Measurements from ENCODE around the gene DESI1.
"Not testable (repeated sequence)": the region's sequence is repeated elsewhere in the genome, so short reads cannot be mapped to it uniquely, and the experiment has no call there.

Gene DESI1

DNA sequence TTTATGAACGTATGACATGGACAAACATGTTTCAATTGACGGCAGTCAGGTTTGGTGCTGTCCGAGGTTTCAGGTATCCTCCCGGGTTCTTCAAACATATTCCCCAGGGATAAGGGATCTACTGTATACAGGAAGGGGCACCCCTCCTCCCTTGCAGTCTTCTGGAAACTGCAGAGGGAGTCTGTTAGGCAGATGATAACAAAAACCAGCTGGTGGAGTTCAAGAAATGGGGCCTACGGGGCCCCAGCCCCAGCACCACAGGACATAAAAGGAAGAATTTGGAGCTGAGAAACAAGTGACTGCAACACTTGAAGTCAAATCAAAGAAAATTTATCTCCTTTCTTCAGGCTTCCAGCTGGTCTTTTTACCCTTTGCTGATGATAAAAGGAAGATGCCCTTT lies 35.7 kb upstream of the DESI1 start:
- DNase-seq (ENCODE audit: low read depth, low spot score), result no peak
- WGBS (ENCODE audit: insufficient coverage, insufficient read length), result no CpG with 5 or more reads among the region's 5 CpGs
- peaks cover 56% of the 10 kb centered on the region for H3K36me3 ChIP-seq (ENCODE audit: control insufficient read depth, insufficient read depth, low read length)
- H3K27ac ChIP-seq (ENCODE audit: low read length), result no peak overlapping the region
- no peaks in the 10 kb centered on the region for H3K27me3 ChIP-seq (ENCODE audit: control insufficient read depth, insufficient read depth, low read length)
- H3K9me3 ChIP-seq (ENCODE audit: control insufficient read depth, insufficient read depth, low read length), result no peaks in the 10 kb centered on the region
- no peak overlapping the region for H3K4me3 ChIP-seq (ENCODE audit: low read length)
- H3K4me1 ChIP-seq (ENCODE audit: control insufficient read depth, insufficient read depth, low read length), result no peaks in the 10 kb centered on the region

DNA sequence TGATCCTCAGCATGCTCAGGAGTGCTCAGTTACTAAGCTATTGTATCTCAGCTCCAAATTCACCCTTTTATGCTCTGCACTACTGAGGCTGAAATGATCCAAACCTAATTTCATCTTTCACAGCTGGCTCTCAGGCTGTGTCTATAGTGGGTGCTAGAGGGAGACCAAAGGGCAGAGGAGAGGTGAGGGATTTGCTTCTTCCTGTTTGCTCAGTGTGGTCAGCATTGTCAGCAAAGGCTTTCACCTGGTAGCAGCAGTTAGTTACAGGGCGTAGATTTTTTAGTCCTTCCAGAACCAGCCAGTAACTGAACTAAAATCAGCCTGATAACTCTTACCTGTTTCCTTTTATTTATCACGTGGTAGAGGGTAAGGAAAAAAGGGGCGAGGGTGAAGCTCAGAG lies 33.5 kb upstream of the DESI1 start:
- no peak for DNase-seq (ENCODE audit: low read depth, low spot score)
- H3K4me3 ChIP-seq (ENCODE audit: low read length), result no peak overlapping the region
- WGBS (ENCODE audit: insufficient coverage, insufficient read length), result no CpG with 5 or more reads among the region's 3 CpGs
- H3K27ac ChIP-seq (ENCODE audit: low read length), result no peak overlapping the region
- no peaks in the 10 kb centered on the region for H3K4me1 ChIP-seq (ENCODE audit: control insufficient read depth, insufficient read depth, low read length)
- no peaks in the 10 kb centered on the region for H3K27me3 ChIP-seq (ENCODE audit: control insufficient read depth, insufficient read depth, low read length)
- H3K9me3 ChIP-seq (ENCODE audit: control insufficient read depth, insufficient read depth, low read length), result no peaks in the 10 kb centered on the region
- peaks cover 59% of the 10 kb centered on the region for H3K36me3 ChIP-seq (ENCODE audit: control insufficient read depth, insufficient read depth, low read length)

DNA sequence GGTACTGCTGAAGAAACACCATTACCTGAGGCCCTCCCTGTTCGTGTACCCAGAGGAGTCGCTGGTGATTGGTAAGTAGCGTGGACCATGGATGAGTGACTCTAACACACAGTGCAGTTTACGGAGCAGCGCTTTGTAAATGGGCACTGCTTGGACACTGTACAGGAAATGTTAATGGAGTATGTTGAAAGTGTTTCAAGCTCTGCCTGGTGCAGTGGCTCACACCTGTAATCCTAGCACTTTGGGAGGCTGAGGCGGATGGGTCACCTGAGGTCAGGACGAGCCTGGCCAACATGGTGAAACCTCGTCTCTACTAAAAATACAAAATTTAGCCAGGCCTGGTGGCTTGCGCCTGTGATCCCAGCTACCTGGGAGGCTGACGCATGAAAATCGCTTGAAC lies 30.0 kb upstream of the DESI1 start:
- WGBS (ENCODE audit: insufficient coverage, insufficient read length), result no CpG with 5 or more reads among the region's 11 CpGs
- H3K4me1 ChIP-seq (ENCODE audit: control insufficient read depth, insufficient read depth, low read length), result no peaks in the 10 kb centered on the region
- no peaks in the 10 kb centered on the region for H3K27me3 ChIP-seq (ENCODE audit: control insufficient read depth, insufficient read depth, low read length)
- no peak overlapping the region for H3K4me3 ChIP-seq (ENCODE audit: low read length)
- no peak overlapping the region for H3K27ac ChIP-seq (ENCODE audit: low read length)
- H3K36me3 ChIP-seq (ENCODE audit: control insufficient read depth, insufficient read depth, low read length), result peaks cover 52% of the 10 kb centered on the region
- DNase-seq (ENCODE audit: low read depth, low spot score), result no peak
- no peaks in the 10 kb centered on the region for H3K9me3 ChIP-seq (ENCODE audit: control insufficient read depth, insufficient read depth, low read length)

DNA sequence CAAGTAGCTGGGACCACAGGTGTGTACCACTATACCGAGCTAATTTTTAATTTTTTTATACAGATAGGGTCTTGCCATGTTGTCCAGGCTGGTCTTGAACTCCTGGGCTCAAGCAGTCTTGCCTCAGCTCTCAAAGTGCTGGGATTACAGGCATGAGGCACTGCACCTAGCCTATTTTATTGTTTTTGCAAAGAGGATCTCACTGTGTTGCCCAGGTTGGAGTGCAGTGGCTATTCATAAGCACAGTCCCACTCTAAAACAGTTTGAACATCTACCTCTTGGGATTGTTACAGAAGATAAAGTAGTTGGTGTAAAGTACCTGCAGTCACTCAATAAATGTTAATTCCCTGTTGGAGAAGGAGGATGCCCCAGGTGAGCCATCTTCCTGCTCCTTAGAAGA lies 29.4 kb upstream of the DESI1 start:
- Histone ChIP-seq H3K4me1 (ENCODE audit: control insufficient read depth, insufficient read depth, low read length) (no peaks in the 10 kb centered on the region), H3K27me3 (ENCODE audit: control insufficient read depth, insufficient read depth, low read length) (no peaks in the 10 kb centered on the region), H3K9me3 (ENCODE audit: control insufficient read depth, insufficient read depth, low read length) (no peaks in the 10 kb centered on the region), H3K36me3 (ENCODE audit: control insufficient read depth, insufficient read depth, low read length) (peaks cover 52% of the 10 kb centered on the region), H3K4me3 (ENCODE audit: low read length) (no peak overlapping the region), H3K27ac (ENCODE audit: low read length) (no peak overlapping the region)
- no peak for DNase-seq (ENCODE audit: low read depth, low spot score)
- WGBS (ENCODE audit: insufficient coverage, insufficient read length), result no CpG with 5 or more reads among the region's 1 CpG

DNA sequence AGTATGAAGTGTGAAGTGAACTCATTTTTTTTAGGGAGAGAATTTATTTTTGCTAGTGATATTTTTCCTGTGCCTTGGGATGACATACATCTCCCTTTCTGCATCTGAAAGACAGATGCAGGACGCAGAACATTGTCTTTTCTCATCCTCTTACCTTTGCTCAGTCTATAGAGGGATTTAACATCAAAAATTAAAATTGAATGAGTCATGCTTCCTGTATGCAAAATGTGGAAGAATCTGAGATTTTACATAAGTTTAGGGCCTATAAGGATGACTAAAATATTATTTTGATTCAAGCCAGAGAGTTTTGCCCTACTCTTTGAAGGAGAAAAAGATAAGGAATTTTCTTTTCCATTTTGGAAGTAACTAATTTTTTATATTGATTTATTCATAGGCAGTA lies 27.6 kb upstream of the DESI1 start:
- Histone ChIP-seq H3K36me3 (ENCODE audit: control insufficient read depth, insufficient read depth, low read length) (peaks cover 37% of the 10 kb centered on the region), H3K27ac (ENCODE audit: low read length) (no peak overlapping the region), H3K4me1 (ENCODE audit: control insufficient read depth, insufficient read depth, low read length) (no peaks in the 10 kb centered on the region), H3K4me3 (ENCODE audit: low read length) (no peak overlapping the region), H3K27me3 (ENCODE audit: control insufficient read depth, insufficient read depth, low read length) (no peaks in the 10 kb centered on the region), H3K9me3 (ENCODE audit: control insufficient read depth, insufficient read depth, low read length) (no peaks in the 10 kb centered on the region)
- no peak for DNase-seq (ENCODE audit: low read depth, low spot score)
- WGBS (ENCODE audit: insufficient coverage, insufficient read length), result no CpG with 5 or more reads among the region's 1 CpG

DNA sequence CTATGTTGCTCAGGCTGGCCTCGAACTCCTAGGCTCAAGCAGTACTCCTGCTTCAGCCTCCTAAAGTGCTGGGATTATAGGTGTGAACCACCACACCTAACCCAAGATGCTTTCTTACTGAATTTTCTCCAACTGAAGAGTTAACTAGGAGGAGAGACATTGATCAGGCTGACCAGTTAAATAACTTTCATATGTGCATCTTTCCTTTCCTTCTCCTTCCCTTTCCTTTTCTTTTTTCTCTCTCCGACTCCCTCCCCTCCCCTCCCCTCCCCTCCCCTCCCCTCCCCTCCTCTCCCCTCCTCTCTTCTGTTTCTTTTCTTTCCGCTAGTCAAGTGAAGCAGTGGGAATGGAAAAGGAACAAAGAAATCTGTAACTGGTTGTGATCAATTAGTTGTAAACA lies 26.9 kb upstream of the DESI1 start:
- Histone ChIP-seq H3K27me3 (ENCODE audit: control insufficient read depth, insufficient read depth, low read length) (no peaks in the 10 kb centered on the region), H3K9me3 (ENCODE audit: control insufficient read depth, insufficient read depth, low read length) (no peaks in the 10 kb centered on the region), H3K4me1 (ENCODE audit: control insufficient read depth, insufficient read depth, low read length) (no peaks in the 10 kb centered on the region), H3K36me3 (ENCODE audit: control insufficient read depth, insufficient read depth, low read length) (peaks cover 34% of the 10 kb centered on the region), H3K27ac (ENCODE audit: low read length) (no peak overlapping the region), H3K4me3 (ENCODE audit: low read length) (no peak overlapping the region)
- WGBS (ENCODE audit: insufficient coverage, insufficient read length), result no CpG with 5 or more reads among the region's 3 CpGs
- DNase-seq (ENCODE audit: low read depth, low spot score), result no peak

DNA sequence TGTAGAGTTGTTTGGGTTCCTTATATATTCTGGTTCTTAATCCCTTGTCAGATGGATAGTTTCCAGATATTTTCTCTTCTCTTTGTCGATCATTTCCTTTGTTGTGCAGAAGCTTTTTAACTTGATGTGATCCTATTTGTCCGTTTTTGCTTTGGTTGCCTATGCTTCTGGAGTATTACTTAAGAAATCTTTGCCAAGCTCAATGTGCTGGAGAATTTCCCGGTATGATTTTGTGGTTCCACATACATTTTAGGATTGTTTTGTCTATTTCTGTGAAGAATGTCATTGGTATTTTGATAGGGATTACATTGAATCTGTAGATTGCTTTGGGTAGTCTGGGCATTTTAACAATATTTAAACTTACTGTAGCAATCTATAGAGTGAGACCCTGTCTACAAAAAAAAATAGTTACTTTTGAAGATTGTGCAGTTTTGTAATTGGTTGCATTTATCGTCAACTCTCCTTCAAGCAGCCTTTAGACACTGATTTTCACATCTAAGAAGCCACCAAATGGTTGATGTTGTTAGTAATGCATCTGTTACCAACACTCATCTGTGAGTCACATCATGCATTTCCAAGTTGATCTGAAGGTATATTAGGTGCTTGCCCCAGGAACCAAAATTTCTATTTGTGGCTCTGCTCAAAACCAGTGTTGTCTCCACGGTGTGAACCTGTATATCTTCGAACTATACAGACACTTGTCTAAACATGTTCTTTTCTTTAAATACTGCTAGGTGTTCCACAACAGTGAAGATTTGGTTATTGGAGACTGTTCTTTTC lies 21.7 kb upstream of the DESI1 start:
- Histone ChIP-seq H3K4me1 (ENCODE audit: control insufficient read depth, insufficient read depth, low read length) (no peaks in the 10 kb centered on the region), H3K27ac (ENCODE audit: low read length) (no peak overlapping the region), H3K27me3 (ENCODE audit: control insufficient read depth, insufficient read depth, low read length) (no peaks in the 10 kb centered on the region), H3K4me3 (ENCODE audit: low read length) (no peak overlapping the region), H3K9me3 (ENCODE audit: control insufficient read depth, insufficient read depth, low read length) (no peaks in the 10 kb centered on the region), H3K36me3 (ENCODE audit: control insufficient read depth, insufficient read depth, low read length) (peaks cover 27% of the 10 kb centered on the region)
- no CpG with 5 or more reads among the region's 6 CpGs for WGBS (ENCODE audit: insufficient coverage, insufficient read length)
- DNase-seq (ENCODE audit: low read depth, low spot score), result no peak

DNA sequence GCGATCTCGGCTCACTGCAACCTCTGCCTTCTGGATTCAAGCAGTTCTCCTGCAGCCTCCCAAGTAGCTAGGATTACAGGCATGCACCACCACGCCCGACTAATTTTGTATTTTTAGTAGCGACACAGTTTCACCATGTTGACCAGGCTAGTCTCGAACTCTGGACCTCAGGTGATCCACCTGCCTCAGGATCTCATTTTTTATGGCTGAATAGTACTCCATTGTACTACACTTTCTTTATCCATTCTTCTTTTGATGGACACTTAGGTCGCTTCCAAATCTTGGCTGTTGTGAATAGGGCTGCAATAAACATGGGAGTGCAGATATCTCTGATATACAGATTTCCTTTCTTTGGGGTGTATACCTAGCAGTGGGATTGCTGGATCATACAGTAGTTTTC lies 21.0 kb upstream of the DESI1 start:
- no CpG with 5 or more reads among the region's 7 CpGs for WGBS (ENCODE audit: insufficient coverage, insufficient read length)
- Histone ChIP-seq H3K27ac (ENCODE audit: low read length) (no peak overlapping the region), H3K4me1 (ENCODE audit: control insufficient read depth, insufficient read depth, low read length) (no peaks in the 10 kb centered on the region), H3K9me3 (ENCODE audit: control insufficient read depth, insufficient read depth, low read length) (no peaks in the 10 kb centered on the region), H3K4me3 (ENCODE audit: low read length) (no peak overlapping the region), H3K36me3 (ENCODE audit: control insufficient read depth, insufficient read depth, low read length) (peaks cover 26% of the 10 kb centered on the region), H3K27me3 (ENCODE audit: control insufficient read depth, insufficient read depth, low read length) (no peaks in the 10 kb centered on the region)
- no peak for DNase-seq (ENCODE audit: low read depth, low spot score)

DNA sequence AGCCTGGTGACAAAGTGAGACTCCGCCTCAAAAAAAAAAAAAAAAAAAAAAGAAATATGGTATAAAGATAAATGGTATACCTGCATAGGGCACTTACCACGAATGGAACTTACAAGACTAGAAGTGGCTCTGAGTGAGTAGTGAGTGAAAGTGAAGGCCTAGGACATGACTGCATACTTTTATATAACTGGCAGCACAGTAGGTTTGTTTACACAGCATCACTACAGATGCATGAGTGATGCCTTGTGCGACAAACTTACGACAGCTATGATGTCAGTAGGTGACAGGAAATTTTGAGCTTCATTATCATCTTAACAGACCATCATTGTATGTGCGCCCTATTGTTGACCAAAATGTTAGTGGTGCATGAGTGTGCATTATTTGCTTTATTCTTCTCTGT lies 17.9 kb upstream of the DESI1 start:
- no peak overlapping the region for H3K27ac ChIP-seq (ENCODE audit: low read length)
- no peak for DNase-seq (ENCODE audit: low read depth, low spot score)
- H3K4me3 ChIP-seq (ENCODE audit: low read length), result no peak overlapping the region
- peaks cover 34% of the 10 kb centered on the region for H3K36me3 ChIP-seq (ENCODE audit: control insufficient read depth, insufficient read depth, low read length)
- H3K4me1 ChIP-seq (ENCODE audit: control insufficient read depth, insufficient read depth, low read length), result no peaks in the 10 kb centered on the region
- WGBS (ENCODE audit: insufficient coverage, insufficient read length), result no CpG with 5 or more reads among the region's 5 CpGs
- no peaks in the 10 kb centered on the region for H3K27me3 ChIP-seq (ENCODE audit: control insufficient read depth, insufficient read depth, low read length)
- H3K9me3 ChIP-seq (ENCODE audit: control insufficient read depth, insufficient read depth, low read length), result no peaks in the 10 kb centered on the region

DNA sequence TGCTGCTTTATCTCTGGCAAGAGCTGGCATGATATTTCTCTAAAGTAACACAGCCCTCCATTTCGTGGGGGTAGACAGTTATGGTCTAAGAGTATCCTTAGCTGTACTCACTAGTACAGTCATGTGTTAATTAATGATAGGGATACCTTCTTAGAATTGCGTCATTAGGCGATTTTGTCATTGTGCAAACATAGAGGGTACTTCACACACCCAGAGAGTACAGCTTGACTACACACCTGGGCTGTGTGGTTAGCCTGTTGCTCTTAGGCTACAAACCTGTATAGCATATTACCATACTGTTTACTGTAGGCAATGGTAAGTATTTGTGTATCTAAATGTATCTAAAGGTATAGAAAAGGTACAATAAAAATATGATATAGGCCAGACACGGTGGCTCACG lies 17.3 kb upstream of the DESI1 start:
- Histone ChIP-seq H3K27ac (ENCODE audit: low read length) (no peak overlapping the region), H3K4me3 (ENCODE audit: low read length) (no peak overlapping the region), H3K9me3 (ENCODE audit: control insufficient read depth, insufficient read depth, low read length) (no peaks in the 10 kb centered on the region), H3K27me3 (ENCODE audit: control insufficient read depth, insufficient read depth, low read length) (no peaks in the 10 kb centered on the region), H3K36me3 (ENCODE audit: control insufficient read depth, insufficient read depth, low read length) (peaks cover 34% of the 10 kb centered on the region), H3K4me1 (ENCODE audit: control insufficient read depth, insufficient read depth, low read length) (no peaks in the 10 kb centered on the region)
- WGBS (ENCODE audit: insufficient coverage, insufficient read length), result no CpG with 5 or more reads among the region's 5 CpGs
- no peak for DNase-seq (ENCODE audit: low read depth, low spot score)

DNA sequence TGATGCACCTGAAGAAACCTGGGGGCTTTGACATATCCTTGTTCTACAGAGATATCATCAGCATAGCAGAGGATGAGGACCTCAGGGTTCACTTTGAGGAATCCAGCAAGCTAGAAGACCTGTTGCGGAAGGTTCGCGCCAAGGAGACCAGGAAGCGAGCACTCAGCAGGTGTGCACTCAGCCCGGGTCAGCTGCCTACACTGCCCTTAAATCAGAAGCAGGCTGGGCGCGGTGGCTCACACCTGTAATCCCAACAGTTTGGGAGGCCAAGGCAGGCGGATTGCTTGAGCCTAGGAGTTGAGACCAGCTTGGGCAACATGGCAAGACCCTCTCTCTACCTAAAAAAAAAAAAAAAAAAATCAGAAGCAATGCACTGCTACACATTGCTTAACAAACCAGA lies 16.8 kb upstream of the DESI1 start:
- not testable (repeated sequence) for H3K9me3 ChIP-seq (ENCODE audit: control insufficient read depth, insufficient read depth, low read length); H3K27me3 ChIP-seq (ENCODE audit: control insufficient read depth, insufficient read depth, low read length); DNase-seq (ENCODE audit: low read depth, low spot score); H3K27ac ChIP-seq (ENCODE audit: low read length); H3K4me3 ChIP-seq (ENCODE audit: low read length); H3K4me1 ChIP-seq (ENCODE audit: control insufficient read depth, insufficient read depth, low read length)
- no CpG with 5 or more reads among the region's 8 CpGs for WGBS (ENCODE audit: insufficient coverage, insufficient read length)
- H3K36me3 ChIP-seq (ENCODE audit: control insufficient read depth, insufficient read depth, low read length), result peaks cover 34% of the 10 kb centered on the region
